Transverse colon (tissue), 4 donors: ENCODE measurements around the gene TRIM49C.
"Not testable (repeated sequence)": the region's sequence is repeated elsewhere in the genome, so short reads cannot be mapped to it uniquely, and the experiment has no call there.

Source experiments
- EP300 ChIP-seq: sonication (generic); formaldehyde crosslinking; IDR thresholded peaks from one replicate; pipeline ENCODE4 v1.6.1; 2017; ENCODE audit warnings: antibody characterized with exemption, low read depth
- POLR2A ChIP-seq: fragments of 450-650 bp; IDR thresholded peaks from one replicate; pipeline ENCODE4 v1.6.1; 2016; ENCODE audit warnings: antibody characterized with exemption, mild to moderate bottlenecking, moderate library complexity
- POLR2AphosphoS5 ChIP-seq, 3 donors: sonication (generic); formaldehyde crosslinking; IDR thresholded peaks; one replicate each; pipeline ENCODE4 v1.6.1; 2016; ENCODE audit warnings: antibody characterized with exemption in 3 of 3
- TF ChIP-seq, protein P1 (sequence below), 5 experiments: fragments of 200-600 bp in 3 of 5; fragments of 450-650 bp in 2 of 5; sonication (generic) in 3 of 5; IDR thresholded peaks; 1 replicate in 2 of 5; 2 replicates in 3 of 5; pipeline ENCODE4 v1.5.1; 2016 to 2017; ENCODE audit warnings: antibody characterized with exemption in 5 of 5, inconsistent platforms in 3 of 5, mild to moderate bottlenecking in 2 of 5, moderate library complexity in 1 of 5

DNA sequence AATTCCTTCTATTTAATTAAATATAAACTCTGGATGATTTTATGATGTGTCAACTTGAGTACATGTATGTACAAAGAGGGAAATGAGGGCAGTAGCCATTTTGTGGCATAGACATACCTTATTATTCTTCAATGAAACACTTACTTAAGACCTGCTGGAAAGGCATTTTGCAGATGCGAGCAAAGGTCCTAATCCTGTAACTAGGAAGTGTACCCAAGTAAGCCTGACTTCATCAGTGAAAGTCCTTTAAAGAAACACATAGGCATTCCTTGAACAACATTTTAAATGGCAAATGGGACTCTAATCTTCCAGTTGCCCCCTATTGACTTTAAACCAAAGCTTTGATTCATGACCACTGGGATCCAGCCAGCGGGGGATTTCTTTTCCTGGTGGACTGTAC, at the start of gene TRIM49C:
- not testable (repeated sequence) for TF ChIP-seq POLR2A; POLR2AphosphoS5 (IDR thresholded peaks at IDR 0.05); EP300
- TF ChIP-seq, protein P1, sequence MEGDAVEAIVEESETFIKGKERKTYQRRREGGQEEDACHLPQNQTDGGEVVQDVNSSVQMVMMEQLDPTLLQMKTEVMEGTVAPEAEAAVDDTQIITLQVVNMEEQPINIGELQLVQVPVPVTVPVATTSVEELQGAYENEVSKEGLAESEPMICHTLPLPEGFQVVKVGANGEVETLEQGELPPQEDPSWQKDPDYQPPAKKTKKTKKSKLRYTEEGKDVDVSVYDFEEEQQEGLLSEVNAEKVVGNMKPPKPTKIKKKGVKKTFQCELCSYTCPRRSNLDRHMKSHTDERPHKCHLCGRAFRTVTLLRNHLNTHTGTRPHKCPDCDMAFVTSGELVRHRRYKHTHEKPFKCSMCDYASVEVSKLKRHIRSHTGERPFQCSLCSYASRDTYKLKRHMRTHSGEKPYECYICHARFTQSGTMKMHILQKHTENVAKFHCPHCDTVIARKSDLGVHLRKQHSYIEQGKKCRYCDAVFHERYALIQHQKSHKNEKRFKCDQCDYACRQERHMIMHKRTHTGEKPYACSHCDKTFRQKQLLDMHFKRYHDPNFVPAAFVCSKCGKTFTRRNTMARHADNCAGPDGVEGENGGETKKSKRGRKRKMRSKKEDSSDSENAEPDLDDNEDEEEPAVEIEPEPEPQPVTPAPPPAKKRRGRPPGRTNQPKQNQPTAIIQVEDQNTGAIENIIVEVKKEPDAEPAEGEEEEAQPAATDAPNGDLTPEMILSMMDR (IDR thresholded peaks at IDR 0.05), result not testable (repeated sequence)
